GM19035 (cell line): ENCODE results near the gene PRLHR.

Experiments
- ATAC-seq: cut with Tn5 transposase; IDR thresholded peaks from one replicate; pipeline ENCODE4 v1.9.1; 2021; ENCODE audit not compliant: unreplicated experiment

The PRLHR gene

DNA sequence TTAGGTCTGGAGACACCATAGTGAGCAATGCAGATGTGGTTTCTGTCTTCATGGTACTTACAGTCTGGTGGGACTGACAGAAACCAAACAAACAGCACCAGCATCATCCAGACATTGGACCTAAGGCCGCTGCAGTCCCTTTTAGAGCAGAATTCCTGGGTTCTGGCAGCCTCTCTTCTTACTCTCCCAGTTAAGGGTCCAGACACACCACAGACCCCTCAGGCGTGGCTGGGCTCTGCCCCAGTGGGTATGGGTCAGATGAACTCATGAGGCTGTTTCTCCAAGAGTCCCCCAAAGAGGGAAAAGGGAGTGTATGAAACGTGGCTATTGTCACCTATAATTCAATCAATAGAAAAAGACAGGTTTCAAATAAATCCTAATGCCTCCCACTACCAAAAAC is 31.3 kb downstream of the PRLHR start:
- ATAC-seq, result no peak

DNA sequence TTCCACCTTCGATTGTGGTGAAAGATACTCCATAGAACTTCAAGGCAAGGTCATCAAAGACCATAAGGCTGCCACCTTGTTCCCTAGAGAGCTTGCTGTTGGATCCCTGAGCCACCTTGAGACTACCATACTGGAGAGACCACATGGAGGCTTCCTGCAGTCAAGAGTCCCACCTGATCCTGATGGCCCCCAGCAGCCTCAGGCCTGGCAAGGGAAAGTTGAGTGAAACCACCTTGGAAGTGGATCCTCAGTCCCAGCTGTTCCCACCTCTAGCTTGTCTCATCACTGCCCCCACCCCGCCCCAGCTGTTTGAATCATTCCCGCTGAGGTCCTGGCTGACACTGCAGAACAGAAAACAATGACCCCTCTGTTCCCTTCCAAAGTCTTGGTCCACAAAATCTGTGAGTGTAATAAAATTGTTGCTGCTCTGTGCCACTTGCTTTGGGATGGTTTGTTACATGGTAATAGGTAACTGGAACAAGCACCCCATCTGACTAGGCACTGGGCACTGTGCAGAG is 32.0 kb downstream of the PRLHR start:
- ATAC-seq, result no peak

- no peak for ATAC-seq
Measured at GRCh38 chr10:118562851-118563250, 32.6 kb downstream of the PRLHR start.

DNA sequence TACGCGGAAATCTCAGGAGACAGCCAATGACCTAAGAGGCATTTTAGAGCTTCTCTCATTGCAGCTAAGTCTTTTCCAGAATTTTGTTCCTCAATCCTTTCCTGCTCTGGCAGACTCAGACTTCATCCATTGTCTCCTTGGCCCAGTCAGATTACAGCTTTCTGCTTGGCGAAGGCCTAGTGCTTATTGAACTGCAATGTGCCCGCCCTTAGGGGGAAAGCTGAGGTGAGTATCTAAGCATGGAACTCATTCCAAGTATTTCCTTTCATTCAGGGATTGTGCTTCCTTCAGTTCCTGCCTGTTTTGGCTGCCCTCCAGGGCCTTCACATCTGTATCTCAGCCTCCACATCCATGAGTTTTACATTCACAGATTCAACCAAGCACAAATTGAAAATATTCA is 37.5 kb downstream of the PRLHR start:
- no peak for ATAC-seq

GRCh38 chr10:118551535-118552100 is 43.8 kb downstream of the PRLHR start:
- no peak for ATAC-seq

DNA sequence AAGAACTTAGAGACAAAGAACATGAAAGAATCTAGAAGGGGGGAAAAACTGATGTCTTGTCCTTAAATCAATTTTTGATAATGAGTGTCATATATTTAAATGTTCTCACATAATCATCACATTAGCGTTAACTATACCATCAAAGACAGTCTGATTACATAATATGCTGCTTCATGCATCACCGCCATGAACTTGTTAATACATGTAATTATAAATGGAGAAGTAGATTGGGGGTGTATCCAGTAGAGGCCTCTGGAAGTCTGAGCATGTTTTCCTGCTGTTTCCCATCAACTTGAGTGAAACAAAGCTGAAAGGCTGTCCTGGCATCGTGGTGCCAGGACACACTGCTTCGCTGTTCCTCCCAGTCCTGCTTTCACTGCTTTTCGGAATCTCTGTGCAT is 48.2 kb downstream of the PRLHR start:
- no peak for ATAC-seq

DNA sequence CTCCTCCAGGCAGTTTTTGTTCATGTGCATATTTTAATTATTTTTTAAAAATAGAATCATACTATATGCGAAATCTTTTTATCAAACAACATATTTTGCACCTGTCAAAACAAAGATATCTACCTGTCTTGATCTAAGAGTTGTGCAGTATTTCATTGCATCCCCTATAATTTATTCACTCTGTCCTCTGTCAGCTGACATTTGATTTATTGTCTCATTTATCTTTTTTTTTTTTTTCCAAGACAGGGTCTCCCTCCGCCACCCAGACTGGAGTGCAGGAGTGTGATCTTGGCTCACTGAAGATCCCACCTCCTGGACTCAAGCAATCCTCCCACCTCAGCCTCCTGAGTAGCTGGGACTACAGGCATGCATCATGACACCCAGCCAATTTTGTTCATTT is 49.0 kb downstream of the PRLHR start:
- ATAC-seq, result no peak

- ATAC-seq, result no peak
Measured at GRCh38 chr10:118545381-118545780, 50.1 kb downstream of the PRLHR start.

DNA sequence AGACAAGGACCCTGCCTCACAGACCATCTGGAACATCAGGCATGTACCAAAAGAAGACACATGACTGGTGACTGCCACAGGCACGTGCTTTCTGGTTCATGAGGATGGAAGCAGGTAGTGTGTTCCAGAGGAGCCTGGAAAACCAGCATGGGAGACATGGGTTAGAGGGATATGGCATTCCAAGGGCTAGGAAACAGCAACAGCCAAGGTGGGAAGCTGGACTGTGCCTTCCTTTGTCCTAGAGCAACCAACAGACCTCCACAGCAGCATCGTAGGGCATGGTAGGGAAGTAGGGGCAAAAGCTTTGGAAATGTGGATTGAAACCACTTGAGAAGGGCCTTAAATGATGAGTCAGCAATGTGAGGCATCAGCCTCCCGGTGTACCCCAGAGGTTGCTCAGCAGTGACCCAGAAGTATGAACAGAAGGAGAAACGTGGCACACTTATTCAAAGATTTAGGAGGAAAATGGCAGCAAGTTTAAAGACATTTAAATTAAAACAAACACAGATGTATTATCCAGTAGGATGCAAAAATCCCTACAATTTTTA is 51.0 kb downstream of the PRLHR start:
- no peak for ATAC-seq

DNA sequence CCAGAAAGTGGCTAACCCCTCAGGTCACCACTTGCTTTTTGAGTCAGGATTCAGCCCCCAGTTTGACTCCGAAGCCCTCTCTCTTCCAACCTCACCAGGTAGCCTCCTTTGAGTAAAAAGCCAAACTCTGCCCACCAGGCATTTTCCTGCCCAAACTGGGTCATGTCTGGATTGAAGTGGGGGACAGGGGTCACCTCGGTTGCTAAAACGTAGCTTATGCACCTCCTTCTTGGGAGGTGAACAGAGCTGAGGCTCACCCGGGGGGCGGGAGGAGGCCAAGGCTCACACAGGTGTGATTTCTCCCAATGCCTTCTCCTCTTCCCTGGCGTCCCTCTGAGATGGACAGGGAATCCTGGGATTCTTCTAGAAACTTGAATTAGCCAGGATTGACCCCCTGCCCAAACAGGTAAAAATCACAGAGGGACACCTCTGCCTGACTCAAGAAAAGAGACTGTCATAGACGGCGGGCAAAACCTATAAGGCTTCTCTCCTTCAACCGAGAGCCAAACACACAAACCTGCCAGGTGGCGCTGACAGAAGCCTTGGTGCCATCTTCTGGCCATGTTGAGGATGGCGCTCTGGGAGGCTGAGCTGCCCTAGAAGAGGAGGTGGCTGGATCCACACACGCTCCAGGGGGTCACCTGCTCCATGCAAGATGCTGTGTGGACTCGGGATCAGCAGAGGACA is 51.6 kb downstream of the PRLHR start:
- peak; percentile 62 for ATAC-seq

DNA sequence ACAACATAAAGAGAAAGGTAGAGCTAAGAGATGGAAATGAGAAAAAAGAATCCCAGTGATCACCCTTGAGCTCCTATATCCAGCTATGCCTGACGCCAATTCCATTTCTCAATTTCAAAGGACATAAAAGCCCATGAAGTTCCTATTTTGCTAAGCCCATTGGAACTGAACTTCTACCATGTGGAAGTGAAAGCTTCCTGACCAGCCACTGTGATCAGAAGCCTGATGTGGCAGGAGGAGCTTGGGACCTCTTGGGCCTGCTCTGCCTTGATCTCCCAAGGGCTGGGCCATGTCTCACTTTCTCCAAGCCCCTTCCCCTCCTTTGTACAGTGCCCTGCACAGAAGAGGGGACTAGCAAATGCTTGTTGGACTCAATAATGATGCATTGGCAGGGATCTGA is 52.7 kb downstream of the PRLHR start:
- no peak for ATAC-seq

DNA sequence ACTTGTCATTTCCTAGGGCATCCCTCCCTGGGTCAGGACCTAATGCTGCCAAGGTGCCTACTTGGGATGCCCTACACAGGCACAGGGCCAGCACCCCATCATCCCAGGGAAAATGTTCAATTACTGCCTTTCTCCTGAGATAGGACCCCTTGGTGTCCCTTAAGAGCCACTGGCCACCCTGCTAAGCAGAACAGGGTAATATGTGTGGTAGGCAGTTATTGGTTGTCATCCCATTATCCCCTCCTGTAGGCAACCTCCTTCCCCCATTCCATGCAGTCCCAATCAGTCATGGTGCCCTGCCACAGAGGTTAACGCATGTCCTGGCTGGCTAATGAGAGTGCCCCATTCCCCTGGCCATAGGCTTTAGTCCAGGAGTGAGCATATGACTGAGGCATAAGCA is 53.2 kb downstream of the PRLHR start:
- no peak for ATAC-seq

- no peak for ATAC-seq
Measured at GRCh38 chr10:118541718-118542117, 53.7 kb downstream of the PRLHR start.
